Caco-2 (cell line): ENCODE results near the gene FOLR3. TPM values are rescaled to one million over a fixed set of nuclear protein-coding genes. Genes with fewer than 3 reads are reported as not detected.
A peak's percentile ranks its signal among the peaks of the same experiment; 100 is the strongest.
"Not testable (repeated sequence)": the region's sequence is repeated elsewhere in the genome, so short reads cannot be mapped to it uniquely, and the experiment has no call there.

Experiments
- BruUV-seq: library from RNA; stranded (reverse); fragments of 400-500 nt; replicated peaks from 2 replicates; lab custom pipeline; 2021; lab: Mats Ljungman, UMichigan
- CTCF ChIA-PET: fragments of 300-600 bp; sonication (Branson Sonifier 250); formaldehyde crosslinking; loops from one replicate; lab custom pipeline; 2022; ENCODE audit warnings: antibody characterized with exemption; lab: Charles Lee
- POLR2A ChIA-PET: fragments of 300-600 bp; sonication (Branson Sonifier 250); formaldehyde crosslinking; loops from one replicate; lab custom pipeline; 2022; ENCODE audit warnings: antibody characterized with exemption; lab: Charles Lee
- DNase-seq, 2 experiments: peaks; one replicate each; pipeline versions ENCODE4 v3.0.0 to v3.0.0-alpha.2; 2020 to 2022
- H3K27me3 ChIP-seq: replicated peaks from 2 replicates; pipeline ENCODE4 v1.6.0; 2011; ENCODE audit warnings: low read length; ENCODE audit not compliant: control insufficient read depth, insufficient read depth
- H3K36me3 ChIP-seq: 2 replicates; pipeline ENCODE4 v1.5.1; 2011; ENCODE audit warnings: low read length; ENCODE audit not compliant: control insufficient read depth, insufficient read depth
- H3K4me1 ChIP-seq: fragments of 250-450 bp; sonication (Bioruptor Pico); 2 replicates; pipeline ENCODE4 v1.5.1; 2020; ENCODE audit warnings: mild to moderate bottlenecking
- H3K4me3 ChIP-seq: 2 replicates; pipeline ENCODE4 v1.5.1; 2011; ENCODE audit warnings: low read depth, mild to moderate bottlenecking, control low read depth, low read length
- H3K9me3 ChIP-seq: fragments of 250-450 bp; sonication (Bioruptor Pico); 2 replicates; pipeline ENCODE4 v1.5.1; 2020; ENCODE audit warnings: mild to moderate bottlenecking, moderate library complexity
- H3K27ac Mint-ChIP-seq: one replicate; pipeline ENCODE4 v1.8.0; 2022; ENCODE audit warnings: mixed read lengths; ENCODE audit not compliant: unreplicated experiment
- H3K27me3 Mint-ChIP-seq: one replicate; pipeline ENCODE4 v1.8.0; 2022; ENCODE audit warnings: mixed read lengths; ENCODE audit not compliant: insufficient read depth, unreplicated experiment
- H3K36me3 Mint-ChIP-seq: one replicate; pipeline ENCODE4 v1.8.0; 2022; ENCODE audit warnings: mild to moderate bottlenecking, mixed read lengths; ENCODE audit not compliant: insufficient read depth, unreplicated experiment
- H3K4me1 Mint-ChIP-seq: one replicate; pipeline ENCODE4 v1.8.0; 2022; ENCODE audit warnings: low read depth, mixed read lengths; ENCODE audit not compliant: unreplicated experiment
- H3K4me3 Mint-ChIP-seq: one replicate; pipeline ENCODE4 v1.8.0; 2022; ENCODE audit warnings: mild to moderate bottlenecking, moderate library complexity, mixed read lengths; ENCODE audit not compliant: unreplicated experiment
- H3K9me3 Mint-ChIP-seq: one replicate; pipeline ENCODE4 v1.8.0; 2022; ENCODE audit warnings: mixed read lengths; ENCODE audit not compliant: unreplicated experiment
- CTCF ChIP-seq, 2 experiments: fragments of 200-600 bp in 1 of 2; IDR thresholded peaks; 1 replicate in 1 of 2; 2 replicates in 1 of 2; pipeline versions ENCODE4 v1.5.1 to v1.8.0; 2011 to 2022; ENCODE audit warnings: antibody characterized with exemption in 1 of 2, control low read depth in 1 of 2, inconsistent platforms in 1 of 2, low read depth in 1 of 2, low read length in 1 of 2, mild to moderate bottlenecking in 1 of 2, moderate library complexity in 1 of 2; ENCODE audit not compliant: insufficient read depth in 1 of 2, severe bottlenecking in 1 of 2, unreplicated experiment in 1 of 2
- intact Hi-C: fragments of 100-400 bp; cut with micrococcal nuclease; formaldehyde crosslinking; loops from one replicate; pipeline ENCODE4 v1.10.0; 2022; ENCODE audit not compliant: unreplicated experiment
- total RNA-seq: library from RNA; stranded (reverse); gene quantifications from 2 replicates; pipeline ENCODE4 v1.2.3, GENCODE V29; 2022

Gene FOLR3
- total RNA-seq, 1 experiment from 2014 or later, result not detected

- H3K4me3 Mint-ChIP-seq, H3K9me3 Mint-ChIP-seq, H3K36me3 Mint-ChIP-seq, POLR2A ChIA-PET, H3K27me3 ChIP-seq, H3K9me3 ChIP-seq, BruUV-seq, H3K27me3 Mint-ChIP-seq, H3K4me3 ChIP-seq, H3K36me3 ChIP-seq: not testable (repeated sequence)
- peaks cover 13% of the 10 kb centered on the region for H3K4me1 ChIP-seq
- TF ChIP-seq CTCF (IDR thresholded peaks at IDR 0.05; ENCODE audit: insufficient read depth in 1 of 2, low read depth in 1 of 2, low read length in 1 of 2, severe bottlenecking in 1 of 2, unreplicated experiment in 1 of 2), result peak; percentile 57 to 72
- H3K4me1 Mint-ChIP-seq, result peaks cover 27% of the 10 kb centered on the region
- peak overlapping the region; percentile 40 for H3K27ac Mint-ChIP-seq
- DNase-seq, result peak; percentile 65 to 77
- intact Hi-C loops, result loop anchor here (1.0 to 5.0 kb wide), 2 partner anchors 37 to 41 kb away; partner anchors contain the start of gene INPPL1
- CTCF ChIA-PET, result interaction anchor here (0.6 to 5.0 kb wide), 10 partner anchors 29 to 339 kb away, joined by 3 to 54 read pairs (median 4); partner anchors contain the start of gene FOLR3
These were observed 46.0 kb downstream of the FOLR3 start for GRCh38 chr11:72181553-72181958.

GRCh38 chr11:72188267-72188666 is 52.7 kb downstream of the FOLR3 start:
- POLR2A ChIA-PET, result no interaction called here
- intact Hi-C loops, result no loop called here
- Histone ChIP-seq H3K27me3 (no peaks in the 10 kb centered on the region), H3K36me3 (no peaks in the 10 kb centered on the region), H3K4me1 (peaks cover 38% of the 10 kb centered on the region), H3K9me3 (no peaks in the 10 kb centered on the region), H3K4me3 (no peak overlapping the region)
- H3K4me1 Mint-ChIP-seq, result peaks cover 29% of the 10 kb centered on the region
- H3K27me3 Mint-ChIP-seq, result no peaks in the 10 kb centered on the region
- no peak overlapping the region for H3K4me3 Mint-ChIP-seq
- no peaks in the 10 kb centered on the region for H3K9me3 Mint-ChIP-seq
- no peak for TF ChIP-seq CTCF (IDR thresholded peaks at IDR 0.05; ENCODE audit: insufficient read depth in 1 of 2, low read depth in 1 of 2, low read length in 1 of 2, severe bottlenecking in 1 of 2, unreplicated experiment in 1 of 2)
- no peak for DNase-seq
- no peak overlapping the region for H3K27ac Mint-ChIP-seq
- CTCF ChIA-PET, result interaction anchor here (0.9 kb wide), 1 partner anchor 163 kb away, joined by 3 read pairs; no protein-coding TSS in a partner anchor
- no TSS peak for BruUV-seq
- no peaks in the 10 kb centered on the region for H3K36me3 Mint-ChIP-seq

Other genes starting within 250 kb of the FOLR3 start
- gene XNDC1N, start 207.1 kb upstream of the FOLR3 start, total RNA-seq, result 25.5 and 32.1 TPM in 2 replicates
- gene RNF121, start 206.7 kb upstream of the FOLR3 start, total RNA-seq, result 146 and 153 TPM in 2 replicates
- 34.7 and 37.7 TPM in 2 replicates for gene IL18BP, start 136.8 kb upstream of the FOLR3 start, total RNA-seq
- gene NUMA1, start 55.2 kb upstream of the FOLR3 start, total RNA-seq, result 182 and 190 TPM in 2 replicates
- 13.7 and 13.8 TPM in 2 replicates for gene LRRC51, start 54.9 kb upstream of the FOLR3 start, total RNA-seq
- 158 and 170 TPM in 2 replicates for gene LAMTOR1, start 32.4 kb upstream of the FOLR3 start, total RNA-seq
- not detected in 2 replicates for gene TOMT, start 29.8 kb upstream of the FOLR3 start, total RNA-seq
- gene ANAPC15, start 23.0 kb upstream of the FOLR3 start, total RNA-seq, result 98.6 and 105 TPM in 2 replicates
- gene FOLR1, start 56.4 kb downstream of the FOLR3 start, total RNA-seq, result 65.9 and 93.4 TPM in 2 replicates
- gene FOLR2, start 81.1 kb downstream of the FOLR3 start, total RNA-seq, result not detected in 2 replicates
- gene INPPL1, start 89.0 kb downstream of the FOLR3 start, total RNA-seq, result 393 and 396 TPM in 2 replicates
- not detected in 2 replicates for gene PHOX2A, start 108.5 kb downstream of the FOLR3 start, total RNA-seq